ENCODE data around the gene TAPT1. TPM values are rescaled to one million over a fixed set of nuclear protein-coding genes. Genes with fewer than 3 reads are reported as not detected.

Gene TAPT1
- total RNA-seq, 6 donors from 2014 or later: 22.3 to 79.0 (median 48.1) TPM

- WGBS, 2 donors: 97 to 98% methylated on average over 2 of the region's 2 CpGs
- no peaks in the 10 kb centered on the region for H3K9me3 ChIP-seq
- H3K27me3 ChIP-seq: no peaks in the 10 kb centered on the region
- H3K4me3 ChIP-seq: no peak overlapping the region
- H3K36me3 ChIP-seq: no peaks in the 10 kb centered on the region
- no peak overlapping the region for H3K27ac ChIP-seq
- no peak for TF ChIP-seq POLR2AphosphoS5 (IDR thresholded peaks at IDR 0.05)
- no peaks in the 10 kb centered on the region for H3K4me1 ChIP-seq
- ATAC-seq (ENCODE audit: low FRiP score in 2 of 2): no peak
- DNase-seq: no peak
Measured at GRCh38 chr4:16248605-16249004, 22.3 kb upstream of the TAPT1 start.

- no peaks in the 10 kb centered on the region for H3K9me3 ChIP-seq
- ATAC-seq (ENCODE audit: low FRiP score in 2 of 2) (no peak), DNase-seq (no peak)
- no peaks in the 10 kb centered on the region for H3K4me1 ChIP-seq
- H3K27me3 ChIP-seq: no peaks in the 10 kb centered on the region
- H3K27ac ChIP-seq: no peak overlapping the region
- H3K36me3 ChIP-seq: no peaks in the 10 kb centered on the region
- 86 to 96% methylated on average over 1 of the region's 1 CpG for WGBS, 2 donors
- TF ChIP-seq POLR2A (IDR thresholded peaks at IDR 0.05): no peak
- no peak for TF ChIP-seq EP300 (IDR thresholded peaks at IDR 0.05)
- no peak for TF ChIP-seq POLR2AphosphoS5 (IDR thresholded peaks at IDR 0.05)
- TF ChIP-seq CTCF (IDR thresholded peaks at IDR 0.05): no peak
- no peak overlapping the region for H3K4me3 ChIP-seq
Measured at GRCh38 chr4:16245241-16245640, 19.0 kb upstream of the TAPT1 start.

- DNase-seq: no peak
- Histone ChIP-seq H3K9me3 (no peaks in the 10 kb centered on the region), H3K4me1 (no peaks in the 10 kb centered on the region), H3K4me3 (no peak overlapping the region), H3K27ac (no peak overlapping the region), H3K27me3 (no peaks in the 10 kb centered on the region), H3K36me3 (no peaks in the 10 kb centered on the region)
- TF ChIP-seq EP300 (IDR thresholded peaks at IDR 0.05): no peak
- no peak for TF ChIP-seq POLR2AphosphoS5 (IDR thresholded peaks at IDR 0.05)
- TF ChIP-seq POLR2A (IDR thresholded peaks at IDR 0.05): no peak
- no peak for TF ChIP-seq CTCF (IDR thresholded peaks at IDR 0.05)
- 89% methylated on average over 4 of the region's 4 CpGs for WGBS, 2 donors
- ATAC-seq (ENCODE audit: low FRiP score in 2 of 2): no peak
Measured at GRCh38 chr4:16243285-16243684, 17.0 kb upstream of the TAPT1 start.

- ATAC-seq (ENCODE audit: low FRiP score in 2 of 2): no peak
Measured at GRCh38 chr4:16240300-16240699, 14.0 kb upstream of the TAPT1 start.

GRCh38 chr4:16239086-16239485, 12.8 kb upstream of the TAPT1 start:
- Histone ChIP-seq H3K9me3 (no peaks in the 10 kb centered on the region), H3K27ac (no peak overlapping the region), H3K36me3 (no peaks in the 10 kb centered on the region), H3K4me1 (no peaks in the 10 kb centered on the region), H3K4me3 (no peak overlapping the region), H3K27me3 (no peaks in the 10 kb centered on the region)
- TF ChIP-seq POLR2AphosphoS5 (IDR thresholded peaks at IDR 0.05) (no peak), CTCF (IDR thresholded peaks at IDR 0.05) (no peak), EP300 (IDR thresholded peaks at IDR 0.05) (no peak), POLR2A (IDR thresholded peaks at IDR 0.05) (no peak)
- DNase-seq (no peak), ATAC-seq (ENCODE audit: low FRiP score in 2 of 2) (no peak)
- 89 to 97% methylated on average over 3 of the region's 3 CpGs for WGBS, 2 donors

More at GRCh38 chr4:16240300-16240699, 14.0 kb upstream of the TAPT1 start:
- H3K4me1 ChIP-seq: no peaks in the 10 kb centered on the region
- no peaks in the 10 kb centered on the region for H3K9me3 ChIP-seq
- no peak overlapping the region for H3K27ac ChIP-seq
- DNase-seq: no peak
- H3K4me3 ChIP-seq: no peak overlapping the region
- H3K27me3 ChIP-seq: no peaks in the 10 kb centered on the region
- TF ChIP-seq EP300 (IDR thresholded peaks at IDR 0.05): no peak
- no peak for TF ChIP-seq POLR2AphosphoS5 (IDR thresholded peaks at IDR 0.05)
- no peak for TF ChIP-seq POLR2A (IDR thresholded peaks at IDR 0.05)
- no peak for TF ChIP-seq CTCF (IDR thresholded peaks at IDR 0.05)
- H3K36me3 ChIP-seq: no peaks in the 10 kb centered on the region

All from upper lobe of left lung (tissue), 6 donors.